GM13977 (cell line): ENCODE data around the gene IZUMO4.

Experiments
- DNase-seq: peaks from one replicate; pipeline ENCODE4 v3.0.0; 2012; ENCODE audit warnings: low spot score
- CTCF ChIP-seq: IDR thresholded peaks from 2 replicates; pipeline ENCODE4 v1.5.1; 2012; ENCODE audit warnings: mild to moderate bottlenecking, control low read depth; ENCODE audit not compliant: insufficient read depth; ENCODE audit errors: extremely low read depth, missing control alignments
- in situ Hi-C: fragments of 300-500 bp; cut with MboI; formaldehyde crosslinking; loops from one replicate; pipeline ENCODE4 v1.12.0; 2022; ENCODE audit warnings: low sequenced_read_pairs, low pct_unique_long_range_greater_than_20kb, mixed read lengths, inconsistent platforms; ENCODE audit not compliant: unreplicated experiment

Gene IZUMO4

GRCh38 chr19:2049741-2050348, 46.9 kb upstream of the IZUMO4 start:
- in situ Hi-C loops, result no loop called here
- peak; percentile 79 for DNase-seq
- TF ChIP-seq CTCF, result no peak

GRCh38 chr19:2050349-2050990, 46.2 kb upstream of the IZUMO4 start:
- in situ Hi-C loops, result no loop called here
- TF ChIP-seq CTCF, result no peak
- DNase-seq, result no peak

GRCh38 chr19:2050991-2051772, 45.5 kb upstream of the IZUMO4 start, which contains the start of gene MKNK2:
MKNK2 (minus strand) TSS chr19:2051244; CDS start chr19:2050851, 393 bp downstream.
- peak; percentile 66 for TF ChIP-seq CTCF

DNA sequence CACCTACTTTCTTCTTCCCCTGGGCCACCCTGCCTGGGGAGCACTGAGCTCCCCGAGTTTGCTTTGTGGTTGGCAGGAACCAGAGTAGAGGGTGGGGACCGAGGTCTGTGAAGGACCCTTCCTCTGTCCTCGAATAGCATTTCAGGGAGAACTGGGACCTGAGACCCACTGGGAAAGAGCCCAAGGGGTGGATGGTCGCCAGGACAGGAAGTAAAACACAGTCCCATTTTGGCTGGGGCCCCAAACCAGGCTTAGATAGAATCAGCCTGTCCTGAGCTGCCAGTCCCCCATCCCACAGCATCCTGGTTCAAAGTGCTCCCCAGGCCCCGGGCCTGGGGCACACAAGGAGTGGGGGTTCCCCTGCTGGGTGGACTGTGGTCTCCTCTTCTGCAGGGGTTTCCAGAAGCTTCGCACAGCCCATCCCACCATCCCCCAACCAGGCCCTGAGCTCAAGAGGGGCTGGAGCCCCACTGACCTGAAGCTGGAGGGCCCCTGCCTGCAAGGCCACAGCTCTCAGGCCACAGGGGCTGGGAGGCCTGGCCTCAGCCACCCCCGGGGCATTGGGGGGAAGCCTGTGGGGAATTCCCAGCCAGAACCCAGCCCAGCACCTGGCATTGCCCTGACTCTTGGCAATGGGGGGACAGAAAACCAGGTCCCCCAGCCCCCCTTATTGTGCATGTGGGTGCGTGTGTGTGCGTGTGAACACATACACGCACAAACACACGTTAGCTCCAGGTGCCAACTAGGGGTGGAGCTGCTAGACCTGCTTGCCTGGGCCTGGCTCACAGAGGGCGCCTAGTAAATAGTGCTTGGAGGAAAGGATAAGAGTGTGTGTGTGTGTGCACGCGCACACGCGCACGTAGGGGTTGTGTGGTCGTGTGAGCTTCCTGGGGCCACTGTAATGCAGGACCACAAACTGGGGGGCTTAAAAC, 44.7 kb upstream of the IZUMO4 start:
- in situ Hi-C loops, result no loop called here
- no peak for DNase-seq
- TF ChIP-seq CTCF, result peak; percentile 11

More at GRCh38 chr19:2050991-2051772, 45.5 kb upstream of the IZUMO4 start, which contains the start of gene MKNK2:
- DNase-seq, result peak; percentile 99
- in situ Hi-C loops, result no loop called here

DNA sequence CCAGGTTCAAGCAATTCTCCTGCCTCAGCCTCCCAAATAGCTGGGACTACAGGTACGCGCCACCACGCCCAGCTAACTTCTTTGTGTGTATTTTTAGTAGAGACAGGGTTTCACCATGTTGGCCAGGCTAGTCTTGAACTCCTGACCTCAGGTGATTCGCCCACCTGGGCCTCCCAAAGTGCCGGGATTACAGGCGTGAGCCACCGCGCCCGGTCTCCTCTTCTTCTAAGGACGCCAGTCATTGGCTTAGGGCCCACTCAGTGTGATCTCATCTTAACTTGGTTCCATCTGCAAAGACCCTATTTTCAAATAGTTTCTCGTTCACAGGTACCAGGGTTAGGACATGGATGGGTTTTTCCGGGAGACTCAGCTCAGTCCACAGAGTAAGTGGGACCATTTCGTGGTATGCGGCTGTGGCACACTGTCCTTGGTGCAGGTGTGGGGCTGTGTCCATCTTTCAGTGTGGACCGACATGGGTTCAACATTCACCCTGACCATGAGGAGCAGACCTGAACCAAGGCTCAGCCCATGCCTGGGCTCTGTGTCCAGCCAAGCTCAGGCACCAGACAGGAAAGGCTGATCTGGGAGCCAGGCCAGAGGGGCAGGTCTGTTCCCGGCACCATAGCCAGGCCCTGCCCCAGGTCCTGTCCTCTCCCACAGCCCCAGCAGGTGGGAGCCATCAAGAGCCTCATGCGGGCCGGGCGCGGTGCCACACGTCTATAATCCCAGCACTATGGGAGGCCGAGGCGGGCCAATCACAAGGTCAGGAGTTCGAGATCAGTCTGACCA, 42.9 kb upstream of the IZUMO4 start:
- no peak for DNase-seq
- in situ Hi-C loops, result no loop called here
- TF ChIP-seq CTCF, result no peak
